T47D (cell line): Measurements from ENCODE around the gene KCNAB2.

ENCODE experiments used
- DNase-seq, 2 experiments: peaks; one replicate each; pipeline versions ENCODE4 v3.0.0 to v3.0.0-alpha.2; 2011 to 2012; ENCODE audit warnings: low read depth in 1 of 2, low spot score in 1 of 2
- JUND ChIP-seq: IDR thresholded peaks from 2 replicates; pipeline ENCODE4 v1.6.1; 2012; ENCODE audit warnings: low read depth
- in situ Hi-C: cut with HindIII; loops from 2 replicates; pipeline ENCODE4 v1.10.0; 2016; ENCODE audit warnings: low sequenced_read_pairs, low pct_unique_long_range_greater_than_20kb

KCNAB2 gene

GRCh38 chr1:6095511-6096242 is 50.0 kb downstream of the KCNAB2 start:
- DNase-seq = no peak
- in situ Hi-C loops = no loop called here
- TF ChIP-seq JUND = no peak

DNA sequence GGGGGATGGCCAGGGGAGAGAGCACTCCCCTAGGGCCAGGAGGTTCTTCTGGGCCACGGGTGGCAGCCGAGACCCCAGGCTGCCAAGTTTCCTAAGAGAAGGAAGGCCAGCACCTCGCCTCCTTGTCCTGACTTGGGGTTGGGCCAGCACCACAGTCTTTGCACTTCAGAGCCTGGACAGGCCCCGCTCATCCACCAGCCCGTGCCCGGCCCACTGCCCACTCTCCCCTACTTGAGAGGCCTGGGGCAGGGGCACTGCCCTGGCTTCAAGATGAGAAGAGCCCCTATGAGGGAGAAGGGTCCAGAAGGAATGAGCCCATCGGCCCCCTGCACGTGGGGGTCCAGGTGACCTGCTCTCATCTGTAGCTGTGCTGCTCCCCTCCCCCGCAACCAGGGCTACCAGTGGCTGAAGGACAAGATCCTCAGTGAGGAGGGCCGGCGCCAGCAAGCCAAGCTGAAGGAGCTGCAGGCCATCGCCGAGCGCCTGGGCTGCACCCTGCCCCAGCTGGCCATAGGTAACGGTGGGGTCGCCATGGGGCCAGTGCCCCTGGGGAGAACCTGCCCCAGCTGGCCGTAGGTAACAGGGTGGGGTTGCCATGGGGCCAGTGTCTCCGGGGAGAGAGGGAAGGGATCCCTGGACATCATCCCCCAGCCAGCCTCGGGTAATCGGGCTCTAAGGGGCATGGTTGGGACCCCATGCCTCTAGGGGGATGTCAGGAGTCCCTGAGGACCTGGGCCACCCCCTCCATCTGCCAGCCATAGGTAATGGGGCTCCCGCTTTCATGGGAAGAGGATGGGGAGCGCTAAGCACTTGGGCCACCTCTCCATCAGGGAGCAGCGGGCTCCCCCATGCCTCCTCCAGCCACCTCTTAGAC is 50.8 kb downstream of the KCNAB2 start:
- no peak for TF ChIP-seq JUND
- no peak for DNase-seq
- in situ Hi-C loops = no loop called here

DNA sequence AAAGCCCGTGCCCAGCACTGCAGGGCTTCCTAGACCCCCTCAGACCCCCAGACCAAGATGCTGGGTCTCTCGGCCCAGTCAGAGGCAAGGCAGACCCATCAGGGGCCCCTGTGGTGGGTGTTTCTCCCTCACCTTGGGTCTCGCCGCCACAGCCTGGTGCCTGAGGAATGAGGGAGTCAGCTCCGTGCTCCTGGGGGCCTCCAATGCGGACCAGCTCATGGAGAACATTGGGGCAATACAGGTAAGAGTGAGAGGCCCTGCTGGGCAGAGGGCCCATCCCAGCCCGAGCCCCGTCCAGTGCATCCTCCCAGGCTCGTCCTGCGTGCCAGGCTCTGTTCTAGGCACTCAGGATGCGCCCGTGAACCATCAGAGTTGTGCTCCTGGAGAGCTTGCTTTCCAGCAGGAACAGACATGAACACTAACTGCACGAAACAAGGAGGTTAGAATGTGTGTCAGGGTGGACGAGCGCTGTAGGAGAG is 51.5 kb downstream of the KCNAB2 start:
- TF ChIP-seq JUND = no peak
- in situ Hi-C loops = no loop called here
- no peak for DNase-seq

- no peak for DNase-seq
- in situ Hi-C loops = no loop called here
- TF ChIP-seq JUND = no peak
Observed at GRCh38 chr1:6097824-6098223, 52.1 kb downstream of the KCNAB2 start.

GRCh38 chr1:6098303-6099215 is 52.9 kb downstream of the KCNAB2 start:
- in situ Hi-C loops = no loop called here
- no peak for TF ChIP-seq JUND
- no peak for DNase-seq

DNA sequence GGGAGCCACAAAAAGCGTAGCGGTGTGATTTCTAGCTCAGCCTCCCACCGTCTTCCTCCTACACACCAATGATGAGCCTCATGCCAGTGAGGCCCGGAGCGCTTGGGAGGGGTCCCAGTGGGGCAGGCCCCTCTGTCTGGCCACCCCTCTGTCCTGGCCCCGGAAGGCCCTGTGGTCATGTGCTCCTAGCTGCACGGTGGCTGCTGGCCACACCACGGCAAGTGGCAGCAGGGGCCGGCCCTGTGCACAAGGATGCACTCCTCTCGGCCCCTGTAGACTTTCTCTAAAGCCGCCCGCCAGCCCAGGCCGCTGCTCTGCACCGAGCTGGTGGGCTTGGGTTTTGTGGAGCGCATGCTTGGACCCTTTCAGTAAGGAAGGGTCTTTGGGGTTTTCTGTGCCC is 53.6 kb downstream of the KCNAB2 start:
- in situ Hi-C loops = no loop called here
- DNase-seq = no peak
- TF ChIP-seq JUND = no peak

DNA sequence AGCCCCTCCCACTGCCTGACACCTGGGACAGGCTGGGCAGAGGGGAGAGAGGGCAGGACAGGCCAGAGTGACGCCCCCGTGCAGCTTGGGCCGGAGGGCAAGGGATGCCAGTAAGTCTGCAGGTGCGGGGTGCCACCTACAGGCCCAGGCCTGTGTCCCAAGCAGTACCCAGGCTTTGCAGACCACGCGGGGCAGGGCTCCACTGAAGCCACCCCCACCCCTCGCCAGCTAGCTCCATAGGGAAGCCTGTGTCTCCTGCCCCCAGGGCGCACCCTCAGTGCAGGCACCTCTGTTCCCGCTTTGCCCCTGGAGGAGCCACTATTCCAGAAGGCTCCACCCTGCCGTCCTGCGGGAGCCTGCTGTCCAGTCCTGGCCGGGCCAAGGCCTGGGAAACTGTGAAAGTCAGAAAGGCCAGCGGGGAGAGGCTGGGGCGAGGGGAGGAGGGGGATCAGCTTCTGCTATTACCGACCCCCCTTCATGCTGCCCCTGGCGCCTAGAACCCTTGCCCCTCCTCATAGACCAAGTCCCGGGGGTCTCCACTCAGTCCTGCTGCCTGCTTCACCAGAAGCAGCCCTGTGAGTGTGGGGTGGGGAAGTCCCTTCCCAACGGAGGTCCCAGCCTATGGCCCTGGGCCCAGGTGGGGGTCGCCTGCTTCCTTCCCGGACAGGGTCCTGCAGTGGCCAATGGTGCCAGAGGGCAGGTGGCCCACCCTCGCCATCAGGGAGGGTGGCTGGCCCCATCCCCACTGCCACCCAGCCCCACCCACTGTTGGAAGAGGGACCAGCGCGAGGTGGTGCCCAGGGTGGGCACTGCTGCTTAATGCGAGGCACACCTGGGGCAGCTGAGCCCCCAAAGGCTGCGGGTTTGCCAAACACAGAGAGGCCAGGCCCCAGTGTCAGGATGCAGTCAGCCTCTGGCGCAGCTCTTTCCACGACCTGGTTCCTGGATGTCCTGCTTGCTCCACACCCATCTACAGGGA is 54.4 kb downstream of the KCNAB2 start:
- in situ Hi-C loops = no loop called here
- DNase-seq = peak; percentile 33 to 56
- TF ChIP-seq JUND = no peak

- no peak for TF ChIP-seq JUND
- in situ Hi-C loops = no loop called here
- no peak for DNase-seq
Observed at GRCh38 chr1:6100861-6101783, 55.4 kb downstream of the KCNAB2 start.

DNA sequence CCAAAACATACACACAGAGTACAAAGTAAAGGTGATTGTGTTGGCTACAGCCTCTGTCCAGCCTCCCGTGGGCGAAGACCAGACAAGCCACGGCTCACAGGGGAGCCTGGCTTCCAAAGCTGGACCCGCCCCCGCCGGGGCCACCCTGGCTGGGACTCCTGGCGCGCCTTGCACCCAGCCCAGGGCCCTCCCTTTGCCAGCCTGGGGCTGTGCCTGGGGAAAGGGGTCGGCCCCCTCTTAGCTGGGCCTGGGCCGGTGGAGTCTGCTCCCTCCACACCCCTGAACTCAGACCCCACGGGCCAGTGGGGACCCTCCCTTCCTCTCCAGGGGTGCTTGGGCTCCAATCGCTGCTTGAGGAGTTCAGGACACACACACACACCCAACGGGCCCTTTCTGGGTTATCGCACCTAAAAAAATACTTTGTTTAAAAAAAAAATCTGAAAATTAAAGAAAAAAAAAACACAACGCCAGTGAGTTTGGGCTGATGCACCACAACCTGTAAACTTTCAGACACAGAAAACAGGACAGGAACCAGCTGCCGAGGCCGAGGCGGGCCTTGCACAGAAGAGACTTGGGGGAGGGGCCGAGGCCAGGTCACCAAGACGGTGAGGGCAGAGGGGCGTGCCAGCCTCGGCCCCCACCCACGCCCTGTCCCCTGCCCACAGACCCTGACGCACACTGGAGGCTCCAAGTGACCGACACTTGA is 56.3 kb downstream of the KCNAB2 start:
- TF ChIP-seq JUND = no peak
- no peak for DNase-seq
- in situ Hi-C loops = no loop called here

DNA sequence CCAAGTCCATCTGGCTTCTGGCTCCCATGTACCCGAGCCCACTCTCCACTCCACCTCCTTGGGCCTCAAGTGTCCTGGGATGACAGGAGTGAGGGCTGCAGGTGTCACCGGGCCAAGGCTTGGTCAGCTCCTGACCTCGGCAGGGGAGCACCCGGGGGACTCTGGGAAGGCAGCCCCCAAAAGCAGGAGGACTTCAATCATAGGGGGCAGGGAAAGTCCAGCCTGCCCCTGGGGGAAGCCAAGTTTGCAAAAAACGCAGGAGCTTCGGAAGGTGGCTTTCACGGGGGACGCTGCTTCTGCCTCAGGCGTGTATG is 56.8 kb downstream of the KCNAB2 start:
- TF ChIP-seq JUND = no peak

More for the DNA sequence above, 56.8 kb downstream of the KCNAB2 start:
- no peak for DNase-seq
- in situ Hi-C loops = no loop called here
